Mucosa of gallbladder (tissue), 1 donor: ENCODE results near the gene PGGT1B. TPM values are rescaled to one million over a fixed set of nuclear protein-coding genes. Genes with fewer than 3 reads are reported as not detected.
"Not testable (repeated sequence)": the region's sequence is repeated elsewhere in the genome, so short reads cannot be mapped to it uniquely, and the experiment has no call there.

Experiments
- DNase-seq: peaks from one replicate; pipeline ENCODE4 v3.0.0-alpha.2; 2020; ENCODE audit warnings: low spot score
- total RNA-seq: library from RNA; stranded (reverse); gene quantifications from one replicate; pipeline ENCODE4 v1.2.1, GENCODE V29; 2021
- donor health status: DM: no; HTN: no; CAD: no.

Gene PGGT1B
- total RNA-seq, 1 donor from 2014 or later: 44.0 TPM

GRCh38 chr5:115257981-115258380 lies 4.7 kb downstream of the PGGT1B start:
- DNase-seq: no peak

- DNase-seq: not testable (repeated sequence)
Observed at GRCh38 chr5:115249379-115249778, 13.3 kb downstream of the PGGT1B start.

- DNase-seq: no peak
Observed at GRCh38 chr5:115246361-115246991, 16.2 kb downstream of the PGGT1B start.

GRCh38 chr5:115243412-115243811 lies 19.3 kb downstream of the PGGT1B start:
- no peak for DNase-seq

- no peak for DNase-seq
Observed at GRCh38 chr5:115241881-115242642, 20.6 kb downstream of the PGGT1B start.

- DNase-seq: no peak
Observed at GRCh38 chr5:115237066-115237465, 25.6 kb downstream of the PGGT1B start.

GRCh38 chr5:115236599-115236998 lies 26.1 kb downstream of the PGGT1B start:
- no peak for DNase-seq

- no peak for DNase-seq
Observed at GRCh38 chr5:115231598-115231997, 31.1 kb downstream of the PGGT1B start.

GRCh38 chr5:115229606-115230005 lies 33.1 kb downstream of the PGGT1B start:
- DNase-seq: no peak

- no peak for DNase-seq
Observed at GRCh38 chr5:115227281-115227680, 35.4 kb downstream of the PGGT1B start.

GRCh38 chr5:115214541-115214940 lies 48.1 kb downstream of the PGGT1B start:
- no peak for DNase-seq

- peak; percentile 21 for DNase-seq
Observed at GRCh38 chr5:115209279-115209678, 53.4 kb downstream of the PGGT1B start.

GRCh38 chr5:115202952-115203351 lies 59.7 kb downstream of the PGGT1B start:
- DNase-seq: no peak

GRCh38 chr5:115196161-115196560 lies 66.5 kb downstream of the PGGT1B start:
- no peak for DNase-seq

- peak; percentile 68 for DNase-seq
Observed at GRCh38 chr5:115194676-115195075, 68.0 kb downstream of the PGGT1B start.

GRCh38 chr5:115193295-115193694 lies 69.4 kb downstream of the PGGT1B start:
- DNase-seq: no peak

- DNase-seq: no peak
Observed at GRCh38 chr5:115192098-115192497, 70.6 kb downstream of the PGGT1B start.

- DNase-seq: no peak
Observed at GRCh38 chr5:115191474-115192031, 71.1 kb downstream of the PGGT1B start.

- DNase-seq: no peak
Observed at GRCh38 chr5:115190388-115190787, 72.3 kb downstream of the PGGT1B start.

GRCh38 chr5:115189866-115190265 lies 72.8 kb downstream of the PGGT1B start:
- DNase-seq: no peak

- DNase-seq: no peak
Observed at GRCh38 chr5:115186794-115187193, 75.9 kb downstream of the PGGT1B start.

- DNase-seq: no peak
Observed at GRCh38 chr5:115184770-115185169, 77.9 kb downstream of the PGGT1B start.

- no peak for DNase-seq
Observed at GRCh38 chr5:115181757-115182156, 80.9 kb downstream of the PGGT1B start.
